K562 (cell line): ENCODE results near the gene FBN3. TPM values are rescaled to one million over a fixed set of nuclear protein-coding genes. Genes with fewer than 3 reads are reported as not detected.

Experiments
- DPF2 ChIP-seq: fragments of 450-650 bp; IDR thresholded peaks from 2 replicates; pipeline ENCODE4 v1.6.1; 2016
- ELF2 ChIP-seq: fragments of 250-450 bp; sonication (Bioruptor Pico); IDR thresholded peaks from 2 replicates; pipeline ENCODE4 v1.5.0; 2021; ENCODE audit warnings: mild to moderate bottlenecking
- FOXP4 ChIP-seq: sonication (generic); formaldehyde crosslinking; IDR thresholded peaks from 2 replicates; pipeline ENCODE4 v1.8.0; 2022; ENCODE audit warnings: mild to moderate bottlenecking, missing genetic modification reagents, borderline replicate concordance
- HDAC2 ChIP-seq: fragments of 450-650 bp; IDR thresholded peaks from 2 replicates; pipeline ENCODE4 v1.6.1; 2016; ENCODE audit warnings: mild to moderate bottlenecking
- MEIS2 ChIP-seq: fragments of 450-650 bp; IDR thresholded peaks from 2 replicates; pipeline ENCODE4 v1.6.1; 2014; ENCODE audit warnings: mild to moderate bottlenecking; ENCODE audit not compliant: partially characterized antibody
- MYC ChIP-seq, 2 experiments: fragments of 250-450 bp in 1 of 2; sonication (Bioruptor Pico) in 1 of 2; IDR thresholded peaks; 2 replicates each; pipeline versions ENCODE4 v1.5.1 to v1.6.1; 2012 to 2021; ENCODE audit warnings: low read depth in 2 of 2, borderline replicate concordance in 1 of 2, improper control_type of control experiment in 1 of 2, low read length in 1 of 2, mild to moderate bottlenecking in 1 of 2, moderate library complexity in 1 of 2
- NBN ChIP-seq: fragments of 450-650 bp; IDR thresholded peaks from 2 replicates; pipeline ENCODE4 v1.6.1; 2016; ENCODE audit warnings: low read depth, mild to moderate bottlenecking
- PHF20 ChIP-seq: fragments of 450-650 bp; IDR thresholded peaks from 2 replicates; pipeline ENCODE4 v1.6.1; 2018; ENCODE audit not compliant: partially characterized antibody
- POLR2A ChIP-seq: fragments of 450-650 bp; conservative IDR thresholded peaks from 2 replicates; pipeline ENCODE4 v1.6.1; 2016
- THAP7 ChIP-seq: fragments of 250-450 bp; sonication (Bioruptor Pico); IDR thresholded peaks from 2 replicates; pipeline ENCODE4 v1.5.0; 2021
- YY1 ChIP-seq, 3 experiments: IDR thresholded peaks; 2 replicates each; pipeline ENCODE4 v1.6.1; 2011; ENCODE audit warnings: low read length in 2 of 3, mild to moderate bottlenecking in 2 of 3, moderate library complexity in 2 of 3, borderline replicate concordance in 1 of 3, control low read depth in 1 of 3, low read depth in 1 of 3; ENCODE audit not compliant: insufficient read depth in 3 of 3, insufficient replicate concordance in 2 of 3, control insufficient read depth in 1 of 3, insufficient read length in 1 of 3; ENCODE audit errors: extremely low read depth in 1 of 3
- ZBTB40 ChIP-seq, 2 experiments: fragments of 450-650 bp in 1 of 2; sonication (generic) in 1 of 2; formaldehyde crosslinking in 1 of 2; IDR thresholded peaks; 2 replicates each; pipeline versions ENCODE4 v1.7.1 to v1.9.0; 2016 to 2022; ENCODE audit warnings: inconsistent platforms in 1 of 2, mild to moderate bottlenecking in 1 of 2, missing genetic modification reagents in 1 of 2
- ZKSCAN1 ChIP-seq: fragments of 150-350 bp; IDR thresholded peaks from 2 replicates; pipeline ENCODE4 v1.6.1; 2016; ENCODE audit warnings: low read depth, low read length
- polyA plus RNA-seq, 8 experiments: library from polyadenylated mRNA; depleted of rRNA in 4 of 8; stranded (reverse) in 5 of 8; unstranded in 3 of 8; fragments of >200 nt; fragmentation: Nextera tagmentation in 2 of 8; fragmentation: Illumina TruSeq in 1 of 8; extraction: Ambion mirVana in 2 of 8; extraction: Trizol in 1 of 8; gene quantifications; 2 replicates each; pipeline versions ENCODE4 v1.2.1 to v1.2.3, GENCODE V29; 2011 to 2014; ENCODE audit warnings: inconsistent platforms in 1 of 8, missing spikeins in 1 of 8
- total RNA-seq, 7 experiments: library from RNA; depleted of rRNA in 6 of 7; stranded (reverse); fragments of >200 nt in 6 of 7; fragmentation: Illumina TruSeq in 2 of 7; extraction: Trizol in 2 of 7; gene quantifications; 2 replicates each; pipeline versions ENCODE4 v1.2.1 to v1.2.3, GENCODE V29; 2011 to 2021; ENCODE audit warnings: low replicate concordance in 1 of 7

Gene FBN3
- total and polyA plus RNA-seq, 9 of the 15 experiments (the other 6 are each of a cell fraction or from before 2014, with no cell fraction given): under 0.01 to 0.29 (median 0.01) TPM; not detected in 4

GRCh38 chr19:8085598-8086408, 63.6 kb downstream of the FBN3 start (continued):
- TF ChIP-seq THAP7 (CRISPR knock-in tag) (0 out of 2 replicates have a peak, but pooled peaks have one; percentile 22), PHF20 (peak; percentile 54), MYC (IDR thresholded peaks at IDR 0.05; ENCODE audit: low read depth, low read length) (peak; percentile 69), MYC (CRISPR knock-in tag; IDR thresholded peaks at IDR 0.05; ENCODE audit: borderline replicate concordance, low read depth) (no peak), NBN (no peak), ZBTB40 (IDR thresholded peaks at IDR 0.05) (0 out of 2 replicates have a peak, but pooled peaks have one; percentile 31), ZBTB40 (CRISPR knock-in tag; IDR thresholded peaks at IDR 0.05) (no peak), MEIS2 (peak; percentile 80), YY1 (IDR thresholded peaks at IDR 0.05; ENCODE audit: borderline replicate concordance in 1 of 3, control insufficient read depth in 1 of 3, extremely low read depth in 1 of 3, insufficient read depth in 3 of 3, insufficient read length in 1 of 3, insufficient replicate concordance in 2 of 3, low read depth in 1 of 3, low read length in 2 of 3) (peak in 1 of 3 experiments; percentile 54), HDAC2 (0 out of 2 replicates have a peak, but pooled peaks have one; percentile 30), ELF2 (no peak), FOXP4 (0 out of 2 replicates have a peak, but pooled peaks have one; percentile 48), POLR2A (peak; percentile 65), ZKSCAN1 (no peak), DPF2 (peak; percentile 49; the same call in 1 of the 2 replicates)
